Naive B cell (primary cell): Measurements from ENCODE around the gene ZNF235. TPM values are rescaled to one million over a fixed set of nuclear protein-coding genes. Genes with fewer than 3 reads are reported as not detected.
"Not testable (repeated sequence)": the region's sequence is repeated elsewhere in the genome, so short reads cannot be mapped to it uniquely, and the experiment has no call there.

Source experiments
- ATAC-seq, 2 donors: fragments of 150-1000 bp; cut with Tn5 transposase; 2 replicates each; pipeline ENCODE4 v1.10.0; 2021; ENCODE audit warnings: low read depth in 2 of 2, mild to moderate bottlenecking in 2 of 2, moderate library complexity in 2 of 2
- DNase-seq: peaks from one replicate; pipeline ENCODE4 v3.0.0; 2022
- H3K27ac Mint-ChIP-seq, 6 donors: one replicate each; pipeline ENCODE4 v1.8.0; 2020 to 2022; ENCODE audit warnings: mild to moderate bottlenecking in 6 of 6, mixed read lengths in 6 of 6, moderate library complexity in 5 of 6, inconsistent platforms in 2 of 6
- H3K27me3 Mint-ChIP-seq, 3 donors: one replicate each; pipeline ENCODE4 v1.8.0; 2021 to 2022; ENCODE audit warnings: mixed read lengths in 3 of 3, mild to moderate bottlenecking in 1 of 3
- H3K36me3 Mint-ChIP-seq, 2 donors: one replicate each; pipeline ENCODE4 v1.8.0; 2020 to 2022; ENCODE audit warnings: mixed read lengths in 2 of 2, inconsistent platforms in 1 of 2, mild to moderate bottlenecking in 1 of 2
- H3K4me1 Mint-ChIP-seq, 3 donors: one replicate each; pipeline ENCODE4 v1.8.0; 2020 to 2022; ENCODE audit warnings: mixed read lengths in 3 of 3, inconsistent platforms in 1 of 3, mild to moderate bottlenecking in 1 of 3, moderate library complexity in 1 of 3
- H3K4me3 Mint-ChIP-seq, 8 donors: one replicate each; pipeline ENCODE4 v1.8.0; 2020 to 2022; ENCODE audit warnings: mild to moderate bottlenecking in 8 of 8, mixed read lengths in 8 of 8, moderate library complexity in 8 of 8, inconsistent platforms in 2 of 8
- H3K9me3 Mint-ChIP-seq, 7 donors: one replicate each; pipeline ENCODE4 v1.8.0; 2020 to 2022; ENCODE audit warnings: mixed read lengths in 7 of 7, mild to moderate bottlenecking in 5 of 7, inconsistent platforms in 2 of 7, moderate library complexity in 1 of 7
- polyA plus RNA-seq, 6 donors: library from polyadenylated mRNA; unstranded; fragments of 300-500 nt; fragmentation: Illumina TruSeq; gene quantifications; one replicate each; pipeline ENCODE4 v1.2.3, GENCODE V29; 2021; ENCODE audit warnings: low read depth in 6 of 6

ZNF235 gene
- polyA plus RNA-seq, 6 donors from 2014 or later: 2.5 to 7.3 (median 4.3) TPM; not detected in 1

DNA sequence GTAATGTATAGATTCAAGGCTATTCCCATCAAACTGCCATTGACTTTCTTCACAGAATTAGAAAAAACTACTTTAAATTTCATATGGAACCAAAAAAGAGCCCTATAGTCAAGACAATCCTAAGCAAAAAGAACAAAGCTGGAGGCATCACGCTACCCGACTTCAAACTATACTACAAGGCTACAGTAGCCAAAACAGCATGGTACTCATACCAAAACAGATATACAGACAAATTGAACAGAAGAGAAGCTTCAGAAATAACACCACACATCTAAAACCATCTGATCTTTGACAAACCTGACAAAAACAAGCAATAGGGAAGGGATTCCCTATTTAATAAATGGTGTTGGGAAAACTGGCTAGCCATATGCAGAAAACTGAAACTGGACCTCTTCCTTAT lies 52.5 kb downstream of the ZNF235 start:
- Mint-ChIP-seq H3K36me3 (peaks cover 42 to 78% of the 10 kb centered on the region in 2 donors), H3K9me3 (peaks cover 11 to 94% (median 91%) of the 10 kb centered on the region in 7 donors), H3K4me3 (peak overlapping the region in 2 of 8 donors; percentile 38 to 64)
- H3K4me1 Mint-ChIP-seq, ATAC-seq, DNase-seq, H3K27ac Mint-ChIP-seq, H3K27me3 Mint-ChIP-seq: not testable (repeated sequence)

DNA sequence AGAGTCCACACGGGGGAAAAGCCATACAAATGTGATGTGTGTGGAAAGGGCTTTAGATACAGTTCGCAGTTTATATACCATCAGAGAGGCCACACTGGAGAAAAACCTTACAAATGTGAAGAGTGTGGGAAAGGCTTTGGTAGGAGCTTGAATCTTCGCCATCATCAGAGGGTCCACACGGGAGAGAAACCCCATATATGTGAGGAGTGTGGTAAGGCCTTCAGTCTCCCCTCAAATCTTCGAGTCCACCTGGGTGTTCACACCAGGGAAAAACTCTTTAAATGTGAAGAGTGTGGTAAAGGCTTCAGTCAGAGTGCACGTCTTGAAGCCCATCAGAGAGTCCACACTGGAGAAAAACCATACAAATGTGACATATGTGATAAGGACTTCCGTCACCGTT lies 68.4 kb downstream of the ZNF235 start:
- no peak for ATAC-seq
- no peaks in the 10 kb centered on the region for H3K4me1 Mint-ChIP-seq
- no peak overlapping the region for H3K27ac Mint-ChIP-seq
- DNase-seq: no peak
- H3K27me3 Mint-ChIP-seq: no peaks in the 10 kb centered on the region
- peaks cover 57 to 67% of the 10 kb centered on the region in 2 donors for H3K36me3 Mint-ChIP-seq
- no peak overlapping the region for H3K4me3 Mint-ChIP-seq
- peaks cover 22 to 62% (median 35%) of the 10 kb centered on the region in 7 donors for H3K9me3 Mint-ChIP-seq

Other genes starting within 250 kb of the ZNF235 start
- gene ZNF284, start 232.9 kb downstream of the ZNF235 start, polyA plus RNA-seq: 1 to 10 TPM in 3 of 6 donors, under 1 TPM in 3; 0.09 to 1.2 (median 0.95) TPM
- 10 to 100 TPM in 4 of 6 donors, 1 to 10 TPM in 2; 7.5 to 20.7 (median 12.5) TPM for gene ZNF224, start 210.7 kb downstream of the ZNF235 start, polyA plus RNA-seq
- gene ZNF225, start 191.6 kb downstream of the ZNF235 start, polyA plus RNA-seq: 1 to 10 TPM; 2.2 to 6.4 (median 3.3) TPM
- 1 to 10 TPM; 1.1 to 8.2 (median 4.9) TPM for gene ZNF234, start 163.5 kb downstream of the ZNF235 start, polyA plus RNA-seq
- 10 to 100 TPM; 26.0 to 38.5 (median 30.8) TPM for gene ZNF226, start 139.9 kb downstream of the ZNF235 start, polyA plus RNA-seq
- 10 to 100 TPM; 13.7 to 27.9 (median 16.2) TPM for gene ZNF227, start 92.5 kb downstream of the ZNF235 start, polyA plus RNA-seq
- 1 to 10 TPM in 4 of 6 donors, under 1 TPM in 1, not detected in 1; 0.92 to 2.9 (median 2.7) TPM for gene ZNF233, start 45.1 kb downstream of the ZNF235 start, polyA plus RNA-seq
- 1 to 10 TPM in 1 of 6 donors, under 1 TPM in 4, not detected in 1; 0.12 to 1.0 (median 0.36) TPM for gene ZNF112, start 51.7 kb upstream of the ZNF235 start, polyA plus RNA-seq
- 10 to 100 TPM in 2 of 6 donors, 1 to 10 TPM in 4; 5.3 to 10.7 (median 8.2) TPM for gene ZNF285, start 96.6 kb upstream of the ZNF235 start, polyA plus RNA-seq
- gene ZNF229, start 143.4 kb upstream of the ZNF235 start, polyA plus RNA-seq: 1 to 10 TPM; 1.5 to 6.7 (median 2.3) TPM
- 10 to 100 TPM in 4 of 6 donors, 1 to 10 TPM in 2; 3.0 to 16.5 (median 11.9) TPM for gene ZNF180, start 195.5 kb upstream of the ZNF235 start, polyA plus RNA-seq
- not detected for gene CEACAM20, start 224.7 kb upstream of the ZNF235 start, polyA plus RNA-seq